ENCODE results near the gene PPCDC.

Gene PPCDC

GRCh38 chr15:75016431-75016830, 7.0 kb upstream of the PPCDC start:
- DNase-seq = no peak

GRCh38 chr15:75019916-75020315, 3.5 kb upstream of the PPCDC start:
- DNase-seq = peak in 1 of 2 experiments; percentile 14

GRCh38 chr15:75021341-75021740, 2.0 kb upstream of the PPCDC start:
- no peak for DNase-seq

GRCh38 chr15:75022783-75023180, 608 bp upstream of the PPCDC start:
- no peak for DNase-seq

- DNase-seq = peak in 1 of 2 experiments; percentile 39
Measured at GRCh38 chr15:75023872-75024636, 664 bp downstream of the PPCDC start.

DNA sequence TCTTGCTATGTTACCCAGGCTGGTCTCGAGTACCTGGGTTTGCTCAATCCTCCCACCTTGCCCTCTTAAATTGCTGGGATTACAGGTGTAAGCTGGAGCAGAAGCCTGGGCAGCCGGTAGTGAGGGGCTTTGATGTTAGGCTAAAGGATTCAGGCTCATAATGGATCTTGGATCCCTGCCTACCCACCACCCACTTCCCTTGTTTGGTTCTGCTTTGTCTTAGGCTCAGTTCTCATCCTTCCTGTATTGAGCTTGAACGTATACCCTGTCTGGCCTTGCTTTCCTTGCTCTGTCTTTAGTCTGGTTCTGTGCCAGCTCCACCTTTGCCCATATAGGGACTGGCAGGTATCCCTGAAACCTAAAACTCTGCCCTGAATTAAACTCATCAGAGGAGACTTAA, 1.7 kb downstream of the PPCDC start:
- DNase-seq = no peak

DNA sequence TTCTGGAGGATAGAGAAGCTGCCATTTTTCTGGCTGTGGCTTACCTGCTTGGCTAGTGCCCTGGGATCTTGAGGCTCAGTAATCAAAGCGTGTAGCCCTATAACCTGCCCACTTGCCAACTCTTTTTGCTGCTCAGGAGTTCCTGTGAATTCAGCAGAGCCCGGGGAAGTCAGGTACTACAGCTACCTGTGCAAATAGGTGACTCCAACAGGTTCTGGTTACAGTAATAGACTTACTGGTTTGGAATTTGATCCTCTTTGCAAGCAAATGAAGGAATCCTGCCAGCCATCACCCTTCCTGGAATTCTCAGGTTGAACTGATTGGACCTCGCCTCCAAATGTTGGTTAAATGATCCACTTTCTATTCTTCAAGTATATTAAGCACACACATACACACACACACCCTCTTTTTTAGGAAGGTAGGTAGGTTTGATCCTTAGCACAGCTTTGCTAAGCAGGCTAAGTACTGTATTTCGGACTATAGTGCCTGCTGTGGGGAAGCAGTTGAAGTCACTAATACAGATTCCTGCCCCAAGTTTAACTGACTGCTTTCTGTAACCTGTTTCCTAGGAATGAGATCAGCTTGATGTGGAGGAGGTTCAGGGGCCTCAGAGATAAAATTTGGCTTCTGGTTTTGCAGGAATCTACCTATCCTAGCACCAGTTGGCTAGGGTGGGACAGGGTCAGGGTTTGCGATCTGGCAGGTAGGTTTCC, 2.3 kb downstream of the PPCDC start:
- DNase-seq = peak; percentile 5 to 22

GRCh38 chr15:75027551-75027950, 4.2 kb downstream of the PPCDC start:
- DNase-seq = no peak

- DNase-seq = no peak
Measured at GRCh38 chr15:75028991-75029377, 5.6 kb downstream of the PPCDC start.

GRCh38 chr15:75029378-75030022, 6.1 kb downstream of the PPCDC start:
- DNase-seq = peak; percentile 33 to 82

DNA sequence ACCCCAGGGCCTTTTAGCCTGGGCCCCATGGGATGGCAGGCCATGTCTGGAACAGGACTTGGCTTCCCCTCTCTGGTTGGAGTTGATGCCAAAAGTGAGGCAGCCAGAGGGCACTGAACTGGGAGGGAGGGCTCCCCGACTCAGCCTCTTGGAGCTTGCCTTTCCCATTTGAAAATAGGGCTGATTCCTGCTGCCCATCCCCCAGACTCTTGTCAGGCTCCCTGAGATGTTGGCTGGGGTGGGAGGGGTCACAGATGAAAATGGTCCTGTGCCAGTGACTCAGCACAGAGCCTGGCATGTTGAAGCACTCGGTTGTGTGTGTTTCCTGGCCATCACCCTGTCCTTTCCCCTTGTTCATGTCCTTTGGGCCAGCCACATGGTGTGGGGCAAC, 6.6 kb downstream of the PPCDC start:
- DNase-seq = no peak

GRCh38 chr15:75030424-75030823, 7.0 kb downstream of the PPCDC start:
- no peak for DNase-seq

DNA sequence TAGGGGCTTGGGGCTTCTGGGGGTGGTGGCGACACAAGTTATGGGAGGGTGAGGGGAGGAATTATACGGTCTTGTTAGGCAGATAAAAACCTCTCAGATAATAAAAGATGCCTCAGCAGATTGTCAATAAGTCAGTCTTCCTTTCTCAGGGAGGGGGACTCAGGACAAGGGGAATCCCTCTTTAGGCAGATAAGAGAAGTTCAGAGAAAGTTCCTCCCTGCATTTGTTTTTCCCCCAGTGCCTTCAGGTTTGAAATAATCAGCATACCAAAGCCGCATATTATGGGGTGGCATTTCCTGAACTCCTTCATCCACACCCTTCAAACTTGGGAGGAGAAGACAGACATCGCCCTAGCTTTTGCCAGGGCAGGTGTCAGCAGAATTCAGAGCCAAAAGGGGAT, 8.5 kb downstream of the PPCDC start:
- DNase-seq = no peak

DNA sequence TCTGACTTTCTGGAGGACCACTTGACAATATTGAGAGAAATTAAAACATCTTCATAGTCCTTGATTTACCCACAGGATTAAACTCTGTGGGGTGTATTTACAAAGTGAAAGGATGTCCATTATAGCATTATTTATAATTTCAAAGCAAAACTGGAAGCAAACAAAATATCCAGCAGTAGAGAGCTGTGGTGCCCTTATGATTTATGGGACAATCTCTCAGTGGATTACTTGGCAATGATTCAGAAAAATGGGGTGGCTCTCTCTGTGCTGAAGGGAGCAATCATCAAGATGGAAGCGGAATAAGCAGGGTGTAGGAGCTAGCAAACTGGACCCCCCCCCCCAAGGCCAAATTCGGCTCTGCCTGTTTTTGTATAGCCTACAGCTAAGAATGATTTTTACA, 9.0 kb downstream of the PPCDC start:
- no peak for DNase-seq

GRCh38 chr15:75033809-75034208, 10.4 kb downstream of the PPCDC start:
- no peak for DNase-seq

- DNase-seq = peak; percentile 67 to 70
Measured at GRCh38 chr15:75034615-75035014, 11.2 kb downstream of the PPCDC start.

DNA sequence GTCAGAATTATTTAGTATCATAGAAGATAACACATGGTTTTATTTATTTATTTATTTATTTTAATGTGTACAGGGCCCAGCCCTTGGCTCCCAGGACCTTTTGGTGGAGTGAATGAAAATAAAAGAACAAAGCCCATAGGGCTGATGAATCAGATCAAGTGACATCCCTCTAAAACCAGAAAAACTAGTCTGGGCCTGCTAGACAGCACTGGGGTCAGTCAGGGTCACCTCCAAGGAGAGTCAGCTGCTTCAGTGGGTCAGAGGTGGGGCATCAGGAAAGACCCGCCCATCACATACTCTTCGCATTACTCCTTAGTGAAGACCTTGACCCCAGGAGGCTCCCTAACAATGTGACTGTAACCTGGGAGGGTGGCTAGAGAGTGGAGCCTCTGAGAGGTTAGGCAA, 12.8 kb downstream of the PPCDC start:
- DNase-seq = peak in 1 of 2 experiments; percentile 14

GRCh38 chr15:75037685-75038084, 14.3 kb downstream of the PPCDC start:
- no peak for DNase-seq

DNA sequence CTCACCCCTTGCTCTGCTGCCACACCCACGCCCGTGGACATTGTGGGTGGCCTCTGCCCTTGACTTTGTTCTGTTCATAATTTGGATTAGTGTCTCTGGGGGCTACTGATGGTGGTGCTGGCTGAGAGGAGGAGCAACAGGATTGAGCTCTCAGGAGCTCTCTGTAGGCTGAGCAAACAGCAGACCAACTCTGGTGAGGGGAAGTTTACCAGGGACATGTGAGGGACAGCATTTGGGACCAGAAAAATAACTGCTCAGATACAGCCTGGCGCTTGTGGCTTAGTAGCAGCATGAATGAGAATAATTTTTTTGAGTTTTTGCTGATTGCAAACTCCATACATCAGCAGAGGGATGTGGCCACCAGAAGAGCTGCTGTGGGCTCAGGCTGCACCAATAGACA, 14.8 kb downstream of the PPCDC start:
- DNase-seq = no peak

DNA sequence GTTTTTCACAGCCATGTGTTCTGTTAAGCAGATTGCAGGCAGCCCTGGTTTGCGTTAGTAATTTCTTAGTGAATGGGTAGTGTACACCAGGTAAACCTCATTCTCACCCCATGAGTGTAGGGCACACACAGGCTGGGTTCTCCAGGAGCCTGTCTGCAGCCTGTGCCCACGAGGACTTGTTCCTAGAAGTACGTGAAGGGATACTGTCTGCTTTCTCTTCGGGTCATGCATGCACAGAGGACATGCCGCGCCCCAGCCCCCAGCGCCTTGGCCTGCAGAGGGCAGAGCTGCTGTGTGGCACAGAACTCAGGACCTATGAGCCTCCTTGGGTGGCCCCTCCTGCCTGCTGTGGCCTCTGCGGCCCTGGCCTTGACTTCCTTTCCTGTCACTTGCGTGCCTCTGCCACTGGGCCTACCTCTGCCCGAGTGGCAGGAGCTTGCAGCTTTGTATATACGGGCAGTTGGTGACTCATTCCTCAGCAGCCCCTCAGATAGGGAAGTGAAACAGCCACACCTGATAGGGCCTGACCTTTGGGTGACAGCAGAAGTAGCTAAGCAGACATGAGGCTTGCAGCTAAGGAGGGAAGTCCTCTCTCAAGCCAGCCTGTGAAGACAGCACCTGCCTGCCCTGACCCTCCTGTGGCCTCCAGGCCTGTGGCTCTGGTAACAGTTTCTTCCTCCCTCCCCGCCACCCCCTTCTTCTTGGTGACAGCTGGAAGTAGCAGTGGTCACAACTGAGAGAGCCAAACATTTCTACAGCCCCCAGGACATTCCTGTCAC, 19.5 kb downstream of the PPCDC start:
- peak in 1 of 2 experiments; percentile 53 for DNase-seq

DNA sequence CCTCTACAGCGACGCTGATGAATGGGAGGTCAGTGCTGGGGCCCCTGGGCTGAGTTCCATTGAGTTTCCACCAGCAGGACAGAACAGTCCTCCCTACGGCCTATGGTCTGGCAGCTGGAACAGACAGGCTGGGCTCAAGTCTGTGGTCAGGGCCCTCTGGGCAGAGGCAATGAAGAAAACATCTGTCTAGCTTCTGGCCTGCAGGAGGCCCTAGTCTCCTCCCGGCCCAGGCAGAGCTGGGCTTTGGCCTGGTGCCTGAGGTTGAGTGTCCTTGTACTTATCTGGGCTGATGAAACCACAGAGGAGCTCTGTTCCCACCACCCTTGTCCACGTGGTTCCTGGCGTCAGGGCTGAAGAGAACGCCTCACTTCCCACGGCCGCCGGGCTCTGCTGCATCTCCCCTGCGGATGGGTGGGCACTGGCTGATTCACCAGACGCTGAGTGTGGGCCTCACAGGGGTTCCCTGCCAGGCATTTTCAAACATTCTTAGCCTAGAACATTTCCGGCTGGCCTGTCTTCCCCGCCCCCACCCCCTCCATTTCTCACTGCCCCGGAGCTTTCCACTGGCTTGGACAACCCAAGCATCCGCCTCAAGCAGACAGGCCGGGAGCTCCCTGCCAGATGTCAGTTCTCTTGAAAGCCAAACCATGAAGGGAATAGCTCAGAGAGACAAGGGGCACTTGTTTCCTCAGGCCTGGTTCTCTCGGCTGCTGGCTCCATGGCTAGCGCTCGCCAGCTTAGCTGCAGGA, 20.3 kb downstream of the PPCDC start:
- DNase-seq = no peak

- no peak for DNase-seq
Measured at GRCh38 chr15:75044258-75044878, 21.0 kb downstream of the PPCDC start.

Measured in NCI-H526 (cell line).